Parathyroid adenoma (tissue), 2 donors: Measurements from ENCODE around the gene PEX26.
"Not testable (repeated sequence)": the region's sequence is repeated elsewhere in the genome, so short reads cannot be mapped to it uniquely, and the experiment has no call there.

ENCODE experiments used
- H2AFZ ChIP-seq: fragments of 300-600 bp; sonication (generic); one replicate; pipeline ENCODE4 v1.7.0; 2017; ENCODE audit warnings: antibody characterized with exemption, mild to moderate bottlenecking
- H3K27ac ChIP-seq: fragments of 300-600 bp; sonication (generic); one replicate; pipeline ENCODE4 v1.7.0; 2017
- H3K27me3 ChIP-seq: fragments of 300-600 bp; sonication (generic); one replicate; pipeline ENCODE4 v1.7.0; 2017; ENCODE audit warnings: low read length; ENCODE audit not compliant: control insufficient read depth, insufficient read depth
- H3K36me3 ChIP-seq: fragments of 300-600 bp; sonication (generic); one replicate; pipeline ENCODE4 v1.7.0; 2017; ENCODE audit warnings: low read length; ENCODE audit not compliant: control insufficient read depth, insufficient read depth
- H3K4me1 ChIP-seq: fragments of 300-600 bp; sonication (generic); one replicate; pipeline ENCODE4 v1.7.0; 2017; ENCODE audit warnings: control low read depth
- H3K4me2 ChIP-seq: fragments of 300-600 bp; sonication (generic); one replicate; pipeline ENCODE4 v1.7.0; 2017; ENCODE audit warnings: low read length
- H3K4me3 ChIP-seq: fragments of 300-600 bp; sonication (generic); one replicate; pipeline ENCODE4 v1.7.0; 2017; ENCODE audit warnings: low read depth, low read length
- H3K79me2 ChIP-seq: fragments of 300-600 bp; sonication (generic); one replicate; pipeline ENCODE4 v1.7.0; 2017; ENCODE audit warnings: control low read depth
- H3K9ac ChIP-seq: fragments of 300-600 bp; sonication (generic); one replicate; pipeline ENCODE4 v1.7.0; 2017; ENCODE audit warnings: mild to moderate bottlenecking
- H3K9me3 ChIP-seq: fragments of 300-600 bp; sonication (generic); one replicate; pipeline ENCODE4 v1.7.0; 2017; ENCODE audit warnings: low read length; ENCODE audit not compliant: control insufficient read depth
- TF ChIP-seq, protein P1 (sequence below): fragments of 300-600 bp; sonication (generic); IDR thresholded peaks from one replicate; pipeline ENCODE4 v1.7.0; 2017; ENCODE audit warnings: antibody characterized with exemption, mild to moderate bottlenecking
- donor health status: primary hyperparathyroidism.

Gene PEX26

DNA sequence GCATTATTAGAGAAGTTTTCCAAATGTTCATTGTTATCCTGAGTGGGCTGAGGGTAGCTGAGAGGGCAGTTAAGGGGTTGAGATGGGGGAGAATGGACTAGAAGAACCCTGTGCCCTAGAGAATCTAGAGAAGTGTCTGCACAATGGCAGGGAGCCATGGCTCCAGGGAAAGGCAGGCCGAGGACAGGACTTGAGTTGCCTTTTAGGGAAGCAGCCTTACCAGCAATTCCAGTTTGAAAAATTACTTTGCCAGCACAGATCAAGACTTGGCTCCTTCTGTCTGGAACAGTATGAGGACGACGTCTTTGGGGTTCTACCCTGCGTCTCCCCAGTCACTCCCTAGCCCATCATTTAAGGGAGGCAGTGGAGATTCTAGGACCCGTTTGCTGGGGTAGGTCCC is 27.7 kb upstream of the PEX26 start:
- no peaks in the 10 kb centered on the region for H3K4me1 ChIP-seq
- TF ChIP-seq, protein P1, sequence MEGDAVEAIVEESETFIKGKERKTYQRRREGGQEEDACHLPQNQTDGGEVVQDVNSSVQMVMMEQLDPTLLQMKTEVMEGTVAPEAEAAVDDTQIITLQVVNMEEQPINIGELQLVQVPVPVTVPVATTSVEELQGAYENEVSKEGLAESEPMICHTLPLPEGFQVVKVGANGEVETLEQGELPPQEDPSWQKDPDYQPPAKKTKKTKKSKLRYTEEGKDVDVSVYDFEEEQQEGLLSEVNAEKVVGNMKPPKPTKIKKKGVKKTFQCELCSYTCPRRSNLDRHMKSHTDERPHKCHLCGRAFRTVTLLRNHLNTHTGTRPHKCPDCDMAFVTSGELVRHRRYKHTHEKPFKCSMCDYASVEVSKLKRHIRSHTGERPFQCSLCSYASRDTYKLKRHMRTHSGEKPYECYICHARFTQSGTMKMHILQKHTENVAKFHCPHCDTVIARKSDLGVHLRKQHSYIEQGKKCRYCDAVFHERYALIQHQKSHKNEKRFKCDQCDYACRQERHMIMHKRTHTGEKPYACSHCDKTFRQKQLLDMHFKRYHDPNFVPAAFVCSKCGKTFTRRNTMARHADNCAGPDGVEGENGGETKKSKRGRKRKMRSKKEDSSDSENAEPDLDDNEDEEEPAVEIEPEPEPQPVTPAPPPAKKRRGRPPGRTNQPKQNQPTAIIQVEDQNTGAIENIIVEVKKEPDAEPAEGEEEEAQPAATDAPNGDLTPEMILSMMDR: no peak
- no peaks in the 10 kb centered on the region for H3K9me3 ChIP-seq
- H3K79me2 ChIP-seq: no peaks in the 10 kb centered on the region
- H3K36me3 ChIP-seq: no peaks in the 10 kb centered on the region
- H3K9ac ChIP-seq: no peak overlapping the region
- no peak overlapping the region for H2AFZ ChIP-seq
- H3K4me2 ChIP-seq: no peak overlapping the region
- H3K27ac ChIP-seq: no peak overlapping the region
- no peaks in the 10 kb centered on the region for H3K27me3 ChIP-seq
- H3K4me3 ChIP-seq: no peak overlapping the region

DNA sequence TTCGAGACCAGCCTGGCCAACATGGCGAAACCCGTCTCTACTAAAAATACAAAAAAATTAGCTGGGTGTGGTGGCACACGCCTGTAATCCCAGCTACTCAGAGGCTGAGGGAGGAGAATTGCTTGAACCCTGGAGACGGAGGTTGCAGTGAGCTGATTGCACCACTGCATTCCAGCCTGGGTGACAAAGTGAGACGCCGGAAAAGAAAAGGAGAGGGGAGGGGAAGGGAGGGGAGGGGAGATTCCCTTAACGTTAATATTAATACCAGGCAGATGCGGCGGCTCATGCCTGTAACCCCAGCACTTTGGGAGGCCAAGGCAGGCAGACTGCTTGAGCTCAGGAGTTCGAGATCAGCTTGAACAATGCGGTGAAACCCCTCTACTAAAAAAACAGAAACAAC is 26.7 kb upstream of the PEX26 start:
- H3K27me3 ChIP-seq, H3K4me2 ChIP-seq: not testable (repeated sequence)

DNA sequence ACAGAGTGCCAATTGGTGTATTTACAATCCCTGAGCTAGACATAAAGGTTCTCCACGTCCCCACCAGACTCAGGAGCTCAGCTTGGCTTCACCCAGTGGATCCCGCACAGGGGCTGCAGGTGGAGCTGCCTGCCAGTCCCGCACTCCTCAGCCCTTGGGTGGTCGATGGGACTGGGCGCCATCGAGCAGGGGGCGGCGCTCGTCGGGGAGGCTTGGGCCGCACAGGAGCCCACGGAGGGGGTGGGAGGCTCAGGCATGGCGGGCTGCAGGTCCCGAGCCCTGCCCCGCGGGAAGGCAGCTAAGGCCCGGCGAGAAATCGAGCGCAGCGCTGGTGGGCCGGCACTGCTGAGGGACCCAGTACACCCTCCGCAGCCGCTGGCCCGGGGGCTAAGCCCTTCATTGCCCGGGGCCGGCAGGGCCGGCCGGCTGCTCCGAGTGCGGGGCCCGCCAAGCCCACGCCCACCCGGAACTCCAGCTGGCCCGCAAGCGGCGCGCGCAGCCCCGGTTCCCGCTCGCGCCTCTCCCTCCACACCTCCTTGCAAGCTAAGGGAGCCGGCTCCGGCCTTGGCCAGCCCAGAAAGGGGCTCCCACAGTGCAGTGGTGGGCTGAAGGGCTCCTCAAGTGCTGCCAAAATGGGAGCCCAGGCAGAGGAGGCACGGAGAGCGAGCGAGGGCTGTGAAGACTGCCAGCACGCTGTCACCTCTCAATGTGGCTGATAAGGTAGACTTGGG is 24.4 kb upstream of the PEX26 start:
- not testable (repeated sequence) for H2AFZ ChIP-seq, H3K27me3 ChIP-seq, H3K9ac ChIP-seq, H3K79me2 ChIP-seq, H3K9me3 ChIP-seq, H3K4me3 ChIP-seq, H3K36me3 ChIP-seq, H3K27ac ChIP-seq, H3K4me2 ChIP-seq
- H3K4me1 ChIP-seq: peaks cover 14% of the 10 kb centered on the region

More for the DNA sequence above, 26.7 kb upstream of the PEX26 start:
- H3K4me3 ChIP-seq, H3K79me2 ChIP-seq, H3K27ac ChIP-seq, H3K4me1 ChIP-seq, H3K9ac ChIP-seq, H3K9me3 ChIP-seq, H2AFZ ChIP-seq, H3K36me3 ChIP-seq: not testable (repeated sequence)

DNA sequence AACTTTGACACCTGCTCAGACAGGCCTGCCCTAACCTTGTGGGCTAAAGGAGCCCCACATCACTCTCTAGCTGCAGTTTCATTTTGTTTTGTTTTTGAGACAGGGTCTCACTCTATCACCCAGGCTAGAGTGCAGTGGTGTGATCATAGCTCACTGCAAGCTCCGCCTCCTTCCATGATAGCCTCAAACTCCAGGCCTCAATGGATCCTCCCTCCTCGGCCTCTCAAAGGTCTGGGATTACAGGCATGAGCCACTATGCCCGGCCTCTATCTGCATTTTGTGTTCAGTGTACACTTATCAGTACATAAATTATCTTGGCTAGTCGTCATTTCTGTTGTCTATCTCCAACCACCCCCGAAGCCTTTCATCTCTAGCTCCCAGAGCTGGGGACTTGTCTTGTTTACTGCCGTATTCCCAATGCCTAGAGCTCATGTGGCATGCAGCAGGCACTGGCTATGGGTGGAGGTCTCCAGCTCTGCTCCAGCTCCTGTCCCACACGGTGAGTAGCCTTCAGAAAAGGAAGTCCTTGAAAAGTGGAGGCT is 22.1 kb upstream of the PEX26 start:
- no peaks in the 10 kb centered on the region for H3K79me2 ChIP-seq
- H3K27me3 ChIP-seq: no peaks in the 10 kb centered on the region
- peak overlapping the region; percentile 66 for H3K27ac ChIP-seq
- peak overlapping the region; percentile 50 for H3K4me2 ChIP-seq
- TF ChIP-seq, protein P1: no peak
- no peaks in the 10 kb centered on the region for H3K36me3 ChIP-seq
- H2AFZ ChIP-seq: peak overlapping the region; percentile 65
- H3K4me1 ChIP-seq: peaks cover 14% of the 10 kb centered on the region
- no peak overlapping the region for H3K9ac ChIP-seq
- no peaks in the 10 kb centered on the region for H3K9me3 ChIP-seq
- no peak overlapping the region for H3K4me3 ChIP-seq

DNA sequence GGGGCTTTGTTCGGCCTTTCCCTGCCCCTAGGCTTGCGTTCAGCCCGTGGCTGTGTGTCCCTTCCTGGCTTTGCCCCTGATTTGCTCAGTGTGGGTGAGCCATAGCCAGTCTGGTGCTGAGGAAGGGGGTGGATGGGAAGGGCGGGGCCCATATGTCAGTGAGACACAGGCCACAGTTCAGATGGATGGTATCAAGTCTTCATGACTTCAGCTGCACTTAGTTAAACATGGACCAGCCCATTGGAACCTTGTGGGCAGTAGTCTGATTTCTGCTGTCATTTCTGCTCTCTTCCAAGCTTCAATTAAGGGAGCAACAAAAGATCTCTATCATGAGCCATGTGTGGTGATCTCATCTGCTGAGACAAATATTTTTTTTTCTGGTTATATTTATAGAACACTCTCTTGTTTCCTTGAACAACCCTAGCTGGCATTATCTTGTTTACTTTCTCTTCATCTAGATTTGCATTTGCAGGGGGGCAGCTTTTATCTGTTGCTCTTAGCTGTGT is 21.6 kb upstream of the PEX26 start:
- H3K9me3 ChIP-seq: no peaks in the 10 kb centered on the region
- TF ChIP-seq, protein P1: no peak

More for the DNA sequence above, 21.6 kb upstream of the PEX26 start:
- H3K4me3 ChIP-seq: peak overlapping the region; percentile 18
- H3K27me3 ChIP-seq: no peaks in the 10 kb centered on the region
- H3K4me2 ChIP-seq: peak overlapping the region; percentile 50
- H2AFZ ChIP-seq: peak overlapping the region; percentile 65
- peak overlapping the region; percentile 66 for H3K27ac ChIP-seq
- H3K36me3 ChIP-seq: no peaks in the 10 kb centered on the region
- no peak overlapping the region for H3K9ac ChIP-seq
- peaks cover 14% of the 10 kb centered on the region for H3K4me1 ChIP-seq
- no peaks in the 10 kb centered on the region for H3K79me2 ChIP-seq
